NB4 (cell line): ENCODE measurements around the gene ATRX.

ENCODE experiments used
- MYC ChIP-seq: IDR thresholded peaks from 2 replicates; pipeline ENCODE4 v1.6.1; 2011; ENCODE audit warnings: low read depth, low read length
- TF ChIP-seq, protein P1 (sequence below): IDR thresholded peaks from one replicate; pipeline ENCODE4 v1.5.1; 2012; ENCODE audit warnings: low read depth, low read length

DNA sequence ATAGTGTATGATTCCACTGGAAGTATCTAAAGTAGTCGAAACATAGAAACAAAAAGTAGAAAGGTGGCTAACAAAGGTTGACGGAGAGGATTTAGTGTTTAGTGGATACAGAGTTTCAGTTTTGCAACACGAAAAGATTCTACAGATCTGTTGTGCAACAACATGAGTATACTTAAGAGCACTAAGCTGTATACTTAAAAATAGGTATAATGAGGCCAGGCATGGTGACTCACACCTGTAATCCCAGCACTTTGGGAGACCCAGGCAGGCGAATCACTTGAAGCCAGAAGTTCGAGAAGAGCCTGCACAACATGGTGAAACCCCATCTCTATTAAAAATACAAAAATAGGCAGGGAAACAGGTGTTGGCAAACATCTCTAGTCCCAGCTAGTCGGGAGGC is 7.9 kb upstream of the ATRX start:
- TF ChIP-seq, protein P1, sequence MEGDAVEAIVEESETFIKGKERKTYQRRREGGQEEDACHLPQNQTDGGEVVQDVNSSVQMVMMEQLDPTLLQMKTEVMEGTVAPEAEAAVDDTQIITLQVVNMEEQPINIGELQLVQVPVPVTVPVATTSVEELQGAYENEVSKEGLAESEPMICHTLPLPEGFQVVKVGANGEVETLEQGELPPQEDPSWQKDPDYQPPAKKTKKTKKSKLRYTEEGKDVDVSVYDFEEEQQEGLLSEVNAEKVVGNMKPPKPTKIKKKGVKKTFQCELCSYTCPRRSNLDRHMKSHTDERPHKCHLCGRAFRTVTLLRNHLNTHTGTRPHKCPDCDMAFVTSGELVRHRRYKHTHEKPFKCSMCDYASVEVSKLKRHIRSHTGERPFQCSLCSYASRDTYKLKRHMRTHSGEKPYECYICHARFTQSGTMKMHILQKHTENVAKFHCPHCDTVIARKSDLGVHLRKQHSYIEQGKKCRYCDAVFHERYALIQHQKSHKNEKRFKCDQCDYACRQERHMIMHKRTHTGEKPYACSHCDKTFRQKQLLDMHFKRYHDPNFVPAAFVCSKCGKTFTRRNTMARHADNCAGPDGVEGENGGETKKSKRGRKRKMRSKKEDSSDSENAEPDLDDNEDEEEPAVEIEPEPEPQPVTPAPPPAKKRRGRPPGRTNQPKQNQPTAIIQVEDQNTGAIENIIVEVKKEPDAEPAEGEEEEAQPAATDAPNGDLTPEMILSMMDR = no peak
- no peak for TF ChIP-seq MYC
